GM18499 (cell line): Measurements from ENCODE around the gene CSAG1.
"Not testable (repeated sequence)": the region's sequence is repeated elsewhere in the genome, so short reads cannot be mapped to it uniquely, and the experiment has no call there.

Experiments
- ATAC-seq: cut with Tn5 transposase; IDR thresholded peaks from one replicate; pipeline ENCODE4 v1.9.1; 2021; ENCODE audit warnings: moderate number of reproducible peaks; ENCODE audit not compliant: insufficient read depth, unreplicated experiment

Gene CSAG1, protein sequence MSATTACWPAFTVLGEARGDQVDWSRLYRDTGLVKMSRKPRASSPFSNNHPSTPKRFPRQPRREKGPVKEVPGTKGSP

DNA sequence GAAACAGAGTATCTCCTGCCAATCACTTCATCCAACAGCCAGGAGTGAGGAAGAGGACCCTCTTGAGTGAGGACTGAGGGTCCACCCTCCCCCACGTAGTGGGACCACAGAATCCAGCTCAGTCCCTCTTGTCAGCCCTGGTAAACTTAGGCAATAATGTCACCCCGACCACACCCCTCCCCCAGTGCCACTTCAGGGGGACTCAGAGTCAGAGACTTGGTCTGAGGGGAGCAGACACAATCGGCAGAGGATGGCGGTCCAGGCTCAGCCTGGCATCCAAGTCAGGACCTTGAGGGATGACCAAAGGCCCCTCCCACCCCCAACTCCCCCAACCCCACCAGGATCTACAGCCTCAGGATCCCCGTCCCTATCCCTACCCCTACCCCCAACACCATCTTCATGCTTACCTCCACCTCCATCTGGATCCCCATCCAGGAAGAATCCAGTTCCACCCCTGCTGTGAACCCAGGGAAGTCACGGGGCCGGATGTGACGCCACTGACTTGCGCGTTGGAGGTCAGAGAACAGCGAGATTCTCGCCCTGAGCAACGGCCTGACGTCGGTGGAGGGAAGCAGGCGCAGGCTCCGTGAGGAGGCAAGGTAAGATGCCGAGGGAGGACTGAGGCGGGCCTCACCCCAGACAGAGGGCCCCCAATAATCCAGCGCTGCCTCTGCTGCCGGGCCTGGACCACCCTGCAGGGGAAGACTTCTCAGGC, at the start of gene CSAG1, which contains the start of gene MAGEA12:
Gene CSAG1, minus strand, starts transcription at position 461 of the 715 bp plus-strand sequence. CDS start 1,261 bp downstream, outside the sequence.
Gene MAGEA12, plus strand, starts transcription at position 497 of the 715 bp plus-strand sequence. CDS start 2,405 bp downstream, outside the sequence.
- ATAC-seq = no peak

DNA sequence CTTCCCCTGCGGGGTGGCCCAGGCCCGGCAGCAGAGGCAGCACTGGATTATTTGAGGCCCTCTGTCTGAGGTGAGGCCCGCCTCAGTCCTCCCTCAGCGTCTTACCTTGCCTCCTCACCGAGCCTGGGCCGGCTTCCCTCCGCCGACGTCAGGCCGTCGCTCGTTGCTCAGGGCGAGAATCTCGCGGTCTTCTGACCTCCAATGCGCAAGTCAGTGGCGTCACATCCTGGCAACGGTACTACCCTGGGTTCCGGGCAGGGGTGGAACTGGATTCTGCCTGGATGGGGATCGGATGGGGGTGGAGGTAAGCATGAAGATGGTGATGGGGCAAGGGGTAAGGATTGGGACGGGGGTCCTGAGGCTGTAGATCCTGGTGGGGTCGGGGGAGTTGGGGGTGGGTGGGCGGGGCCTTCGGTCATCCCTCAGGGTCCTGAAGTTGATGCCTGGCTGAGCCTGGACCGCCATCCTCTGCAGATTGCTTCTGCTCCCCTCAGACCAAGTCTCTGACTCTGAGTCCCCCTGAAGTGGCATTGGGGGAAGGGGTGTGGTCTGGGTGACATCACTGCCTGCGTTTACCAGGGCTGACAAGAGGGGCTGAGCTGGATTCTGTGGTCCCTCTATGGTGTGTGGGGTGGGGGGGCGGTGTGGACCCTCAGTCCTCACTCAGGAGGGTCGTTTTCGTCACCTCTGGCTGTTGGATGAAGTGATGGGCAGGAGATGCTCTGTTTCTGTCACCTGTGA, 36.2 kb upstream of the CSAG1 start, which contains the start of gene MAGEA6:
Gene MAGEA6, minus strand, starts transcription at position 141 of the 741 bp plus-strand sequence. CDS start 2,039 bp downstream, outside the sequence.
- ATAC-seq = not testable (repeated sequence)

DNA sequence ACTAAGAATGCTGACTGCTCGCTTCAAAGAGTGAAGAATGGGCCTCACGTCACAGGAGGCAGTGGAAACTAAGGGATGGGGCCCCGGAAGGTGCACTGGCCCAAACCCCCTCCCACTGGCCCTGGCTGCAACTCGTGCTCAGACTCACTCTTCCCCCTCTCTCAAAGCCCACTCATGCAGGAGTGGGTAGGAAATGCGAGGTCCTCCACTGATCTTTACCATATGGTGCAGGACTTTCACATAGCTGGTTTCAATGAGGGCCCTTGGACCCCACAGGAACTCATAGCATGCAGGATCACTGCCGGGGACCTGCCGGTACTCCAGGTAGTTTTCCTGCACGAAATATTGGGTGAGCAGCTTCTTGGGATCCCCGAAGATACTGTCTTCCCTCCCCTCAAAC, 33.0 kb upstream of the CSAG1 start:
- not testable (repeated sequence) for ATAC-seq

DNA sequence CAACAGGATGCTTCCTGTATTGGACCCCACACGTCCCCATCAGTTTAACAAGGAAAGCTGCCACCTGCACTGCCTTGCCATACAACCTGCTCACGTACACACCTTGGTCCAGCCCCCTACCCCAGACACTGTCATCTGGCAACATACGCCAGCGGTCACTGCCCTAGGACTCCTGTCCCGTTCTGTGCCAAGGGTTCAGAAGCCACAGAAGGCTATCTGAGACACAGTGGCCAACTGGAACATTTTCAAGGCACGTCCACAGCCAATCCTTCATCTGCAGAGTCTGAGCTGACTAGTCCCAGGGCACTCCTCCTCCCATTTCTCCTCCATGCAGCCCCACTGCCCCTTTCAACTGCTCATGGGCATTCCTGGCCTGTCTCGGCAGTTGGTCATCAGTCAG, 28.1 kb upstream of the CSAG1 start:
- ATAC-seq = not testable (repeated sequence)

DNA sequence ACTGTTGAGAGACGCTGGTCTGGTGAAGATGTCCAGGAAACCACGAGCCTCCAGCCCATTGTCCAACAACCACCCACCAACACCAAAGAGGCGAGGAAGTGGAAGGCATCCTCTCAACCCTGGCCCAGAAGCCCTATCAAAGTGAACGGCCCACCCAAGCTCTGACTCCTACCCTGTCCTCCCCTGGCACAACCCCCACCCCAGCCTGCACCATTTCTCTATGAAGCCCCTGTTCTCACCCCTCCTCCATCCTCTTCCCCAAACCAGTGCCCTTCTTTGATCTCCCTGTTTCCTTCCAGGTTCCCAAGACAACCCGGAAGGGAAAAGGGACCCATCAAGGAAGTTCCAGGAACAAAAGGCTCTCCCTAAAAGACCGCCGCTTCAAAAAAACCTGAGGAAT, 26.0 kb upstream of the CSAG1 start:
- ATAC-seq = not testable (repeated sequence)

DNA sequence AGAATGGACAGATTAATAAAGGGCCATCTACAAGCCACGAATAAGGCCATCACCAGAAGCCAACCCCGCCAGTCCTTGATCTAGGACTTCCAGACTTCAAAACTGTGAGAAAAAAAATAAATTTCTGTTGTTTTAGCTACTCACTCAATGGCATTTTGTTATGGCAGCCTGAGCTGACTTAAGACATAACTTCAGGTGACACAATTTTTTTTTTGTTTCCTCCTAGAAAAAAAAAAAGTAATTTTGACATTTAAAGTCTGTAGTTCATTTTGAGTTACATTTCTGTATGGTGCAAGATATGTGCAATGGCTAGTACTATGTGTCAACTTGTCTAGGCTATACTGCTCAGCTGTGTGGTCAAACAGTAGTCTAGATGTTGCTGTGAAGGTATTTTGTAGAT, 25.4 kb upstream of the CSAG1 start, which contains the start of gene CSAG3:
Gene CSAG3, plus strand, starts transcription at position 301 of the 400 bp plus-strand sequence.
- not testable (repeated sequence) for ATAC-seq

DNA sequence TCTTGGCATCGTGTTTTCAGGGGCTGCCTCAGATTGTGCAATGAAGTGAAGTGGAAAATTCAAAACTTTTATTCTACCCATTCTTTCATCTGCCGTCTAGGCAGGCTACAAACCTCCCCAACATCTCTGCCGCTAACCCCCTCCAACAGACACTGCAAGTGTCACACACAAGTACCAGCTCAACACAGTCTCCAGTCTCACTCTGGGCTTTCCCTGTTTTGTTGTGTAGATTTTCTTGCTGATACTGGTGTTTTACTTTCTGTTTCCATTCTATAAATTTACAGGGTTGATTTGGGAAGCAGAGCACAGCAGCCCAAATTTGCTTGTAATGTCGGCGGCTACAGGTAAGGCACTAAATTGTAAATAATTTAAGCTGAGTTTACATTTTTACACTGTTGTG, 21.4 kb upstream of the CSAG1 start:
- ATAC-seq = not testable (repeated sequence)

DNA sequence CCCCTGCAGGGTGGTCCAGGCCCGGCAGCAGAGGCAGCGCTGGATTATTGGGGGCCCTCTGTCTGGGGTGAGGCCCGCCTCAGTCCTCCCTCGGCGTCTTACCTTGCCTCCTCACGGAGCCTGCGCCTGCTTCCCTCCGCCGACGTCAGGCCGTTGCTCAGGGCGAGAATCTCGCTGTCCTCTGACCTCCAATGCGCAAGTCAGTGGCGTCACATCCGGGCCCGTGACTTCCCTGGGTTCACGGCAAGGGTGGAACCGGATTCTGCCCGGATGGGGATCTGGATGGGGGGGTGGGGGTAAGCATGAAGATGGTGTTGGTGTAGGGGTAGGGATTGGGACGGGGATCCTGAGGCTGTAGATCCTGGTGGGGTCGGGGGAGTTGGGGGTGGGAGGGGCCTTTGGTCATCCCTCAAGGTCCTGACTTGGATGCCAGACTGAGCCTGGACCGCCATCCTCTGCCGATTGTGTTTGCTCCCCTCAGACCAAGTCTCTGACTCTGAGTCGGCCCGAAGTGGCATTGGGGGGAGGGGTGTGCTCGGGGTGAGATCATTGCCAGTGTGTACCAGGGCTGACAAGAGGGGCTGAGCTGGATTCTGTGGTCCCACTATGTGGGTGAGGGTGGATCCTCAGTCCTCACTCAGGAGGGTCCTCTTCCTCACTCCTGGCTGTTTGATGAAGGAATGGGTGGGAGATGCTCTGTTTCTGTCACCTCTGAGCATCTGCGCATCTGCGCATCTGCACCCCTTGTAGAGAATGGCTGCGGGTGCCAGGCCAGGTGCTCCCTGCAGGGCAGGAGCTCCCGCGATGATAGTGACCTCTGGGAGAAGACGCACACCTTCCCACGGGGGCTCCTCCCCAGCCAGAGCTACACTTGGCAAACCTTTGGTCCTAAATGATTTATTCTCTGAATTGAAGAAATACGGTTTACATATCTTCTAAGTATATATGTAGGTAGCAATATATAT, 20.4 kb upstream of the CSAG1 start, which contains the start of gene MAGEA2:
Gene MAGEA2, minus strand, starts transcription at position 157 of the 965 bp plus-strand sequence. CDS start 2,479 bp downstream, outside the sequence.
- ATAC-seq = not testable (repeated sequence)

DNA sequence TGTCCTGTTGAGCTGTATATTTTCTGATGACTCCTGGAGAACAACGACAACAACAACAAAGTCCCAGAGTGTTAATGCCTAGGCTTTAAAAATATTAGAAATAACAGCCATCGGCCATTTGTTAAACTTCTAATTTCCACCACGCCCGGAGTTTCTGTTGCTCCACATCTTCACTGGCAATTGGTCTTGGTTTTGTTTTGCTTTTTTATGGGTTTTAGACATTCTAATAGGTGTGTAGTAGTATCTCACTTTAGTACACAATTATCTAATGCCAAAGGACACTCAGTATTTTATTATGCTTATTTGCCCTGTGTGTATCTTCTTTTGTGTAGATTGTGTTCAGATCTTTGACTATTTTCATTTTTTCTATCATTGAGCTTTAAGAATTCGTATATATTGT, 5.0 kb upstream of the CSAG1 start:
- no peak for ATAC-seq

DNA sequence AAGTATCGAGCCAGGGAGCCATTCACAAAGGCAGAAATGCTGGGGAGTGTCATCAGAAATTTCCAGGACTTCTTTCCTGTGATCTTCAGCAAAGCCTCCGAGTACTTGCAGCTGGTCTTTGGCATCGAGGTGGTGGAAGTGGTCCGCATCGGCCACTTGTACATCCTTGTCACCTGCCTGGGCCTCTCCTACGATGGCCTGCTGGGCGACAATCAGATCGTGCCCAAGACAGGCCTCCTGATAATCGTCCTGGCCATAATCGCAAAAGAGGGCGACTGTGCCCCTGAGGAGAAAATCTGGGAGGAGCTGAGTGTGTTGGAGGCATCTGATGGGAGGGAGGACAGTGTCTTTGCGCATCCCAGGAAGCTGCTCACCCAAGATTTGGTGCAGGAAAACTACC, 3.0 kb upstream of the CSAG1 start:
- not testable (repeated sequence) for ATAC-seq

DNA sequence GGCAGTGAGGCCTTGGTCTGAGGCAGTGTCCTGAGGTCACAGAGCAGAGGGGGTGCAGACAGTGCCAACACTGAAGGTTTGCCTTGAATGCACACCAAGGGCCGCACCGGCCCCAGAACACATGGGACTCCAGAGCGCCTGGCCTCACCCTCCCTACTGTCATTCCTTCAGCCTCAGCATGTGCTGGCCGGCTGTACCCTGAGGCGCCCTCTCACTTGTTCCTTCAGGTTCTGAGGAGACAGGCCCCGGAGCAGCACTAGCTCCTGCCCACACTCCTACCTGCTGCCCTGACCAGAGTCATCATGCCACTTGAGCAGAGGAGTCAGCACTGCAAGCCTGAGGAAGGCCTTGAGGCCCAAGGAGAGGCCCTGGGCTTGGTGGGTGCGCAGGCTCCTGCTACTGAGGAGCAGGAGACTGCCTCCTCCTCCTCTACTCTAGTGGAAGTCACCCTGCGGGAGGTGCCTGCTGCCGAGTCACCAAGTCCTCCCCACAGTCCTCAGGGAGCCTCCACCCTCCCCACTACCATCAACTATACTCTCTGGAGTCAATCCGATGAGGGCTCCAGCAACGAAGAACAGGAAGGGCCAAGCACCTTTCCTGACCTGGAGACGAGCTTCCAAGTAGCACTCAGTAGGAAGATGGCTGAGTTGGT, 2.5 kb upstream of the CSAG1 start:
- ATAC-seq = no peak

DNA sequence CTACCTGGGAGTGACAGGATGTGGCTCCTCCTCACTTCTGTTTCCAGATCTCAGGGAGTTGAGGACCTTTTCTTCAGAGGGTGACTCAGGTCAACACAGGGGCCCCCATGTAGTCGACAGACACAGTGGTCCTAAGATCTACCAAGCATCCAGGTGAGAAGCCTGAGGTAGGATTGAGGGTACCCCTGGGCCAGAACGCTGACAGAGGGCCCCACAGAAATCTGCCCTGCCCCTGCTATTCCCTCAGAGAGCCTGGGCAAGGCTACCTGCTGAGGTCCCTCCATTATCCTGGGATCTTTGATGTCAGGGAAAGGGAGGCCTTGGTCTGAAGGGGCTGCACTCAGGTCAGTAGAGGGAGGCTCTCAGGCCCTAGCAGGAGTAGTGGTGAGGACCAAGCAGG, 1.6 kb upstream of the CSAG1 start:
- ATAC-seq = no peak

DNA sequence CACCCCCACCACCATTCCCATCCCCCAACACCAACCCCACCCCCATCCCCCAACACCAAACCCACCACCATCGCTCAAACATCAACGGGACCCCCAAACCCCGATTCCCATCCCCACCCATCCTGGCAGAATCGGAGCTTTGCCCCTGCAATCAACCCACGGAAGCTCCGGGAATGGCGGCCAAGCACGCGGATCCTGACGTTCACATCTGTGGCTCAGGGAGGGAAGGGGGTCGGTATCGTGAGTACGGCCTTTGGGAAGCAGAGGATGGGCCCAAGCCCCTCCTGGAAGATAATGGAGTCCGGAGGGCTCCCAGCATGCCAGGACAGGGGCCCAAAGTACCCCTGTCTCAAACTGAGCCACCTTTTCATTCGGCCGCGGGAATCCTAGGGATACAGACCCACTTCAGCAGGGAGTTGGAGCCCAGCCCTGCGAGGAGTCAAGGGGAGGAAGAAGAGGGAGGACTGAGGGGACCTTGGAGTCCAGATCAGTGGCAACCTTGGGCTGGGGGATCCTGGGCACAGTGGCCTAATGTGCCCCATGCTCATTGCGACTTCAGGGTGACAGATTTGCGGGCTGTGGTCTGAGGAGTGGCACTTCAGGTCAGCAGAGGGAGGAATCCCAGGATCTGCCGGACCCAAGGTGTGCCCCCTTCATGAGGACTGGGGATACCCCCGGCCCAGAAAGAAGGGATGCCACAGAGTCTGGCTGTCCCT, 780 bp upstream of the CSAG1 start:
- ATAC-seq = not testable (repeated sequence)

DNA sequence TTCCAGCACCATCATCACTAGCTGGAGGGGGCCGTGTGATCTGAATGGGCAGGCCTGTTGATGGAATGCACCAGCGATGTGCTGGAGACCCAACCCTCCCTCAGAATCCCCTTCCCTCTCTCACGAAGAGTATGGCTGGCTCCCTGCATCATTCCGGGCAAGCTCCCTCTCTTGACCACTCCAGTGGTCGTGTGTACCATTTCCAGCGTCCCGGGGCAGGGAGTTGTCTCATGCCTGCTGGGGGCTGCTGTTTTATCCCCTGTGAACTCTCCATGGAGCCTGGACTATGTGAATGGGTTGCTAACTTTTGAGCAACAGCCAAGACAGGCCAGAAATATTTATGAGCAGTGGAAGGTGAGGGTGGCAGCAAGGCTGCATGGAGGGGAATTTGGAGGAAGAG, 8.1 kb downstream of the CSAG1 start:
- no peak for ATAC-seq

DNA sequence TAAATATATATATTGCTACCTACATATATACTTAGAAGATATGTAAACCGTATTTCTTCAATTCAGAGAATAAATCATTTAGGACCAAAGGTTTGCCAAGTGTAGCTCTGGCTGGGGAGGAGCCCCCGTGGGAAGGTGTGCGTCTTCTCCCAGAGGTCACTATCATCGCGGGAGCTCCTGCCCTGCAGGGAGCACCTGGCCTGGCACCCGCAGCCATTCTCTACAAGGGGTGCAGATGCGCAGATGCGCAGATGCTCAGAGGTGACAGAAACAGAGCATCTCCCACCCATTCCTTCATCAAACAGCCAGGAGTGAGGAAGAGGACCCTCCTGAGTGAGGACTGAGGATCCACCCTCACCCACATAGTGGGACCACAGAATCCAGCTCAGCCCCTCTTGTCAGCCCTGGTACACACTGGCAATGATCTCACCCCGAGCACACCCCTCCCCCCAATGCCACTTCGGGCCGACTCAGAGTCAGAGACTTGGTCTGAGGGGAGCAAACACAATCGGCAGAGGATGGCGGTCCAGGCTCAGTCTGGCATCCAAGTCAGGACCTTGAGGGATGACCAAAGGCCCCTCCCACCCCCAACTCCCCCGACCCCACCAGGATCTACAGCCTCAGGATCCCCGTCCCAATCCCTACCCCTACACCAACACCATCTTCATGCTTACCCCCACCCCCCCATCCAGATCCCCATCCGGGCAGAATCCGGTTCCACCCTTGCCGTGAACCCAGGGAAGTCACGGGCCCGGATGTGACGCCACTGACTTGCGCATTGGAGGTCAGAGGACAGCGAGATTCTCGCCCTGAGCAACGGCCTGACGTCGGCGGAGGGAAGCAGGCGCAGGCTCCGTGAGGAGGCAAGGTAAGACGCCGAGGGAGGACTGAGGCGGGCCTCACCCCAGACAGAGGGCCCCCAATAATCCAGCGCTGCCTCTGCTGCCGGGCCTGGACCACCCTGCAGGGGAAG, 19.4 kb downstream of the CSAG1 start, which contains the start of gene MAGEA2B:
Gene MAGEA2B, plus strand, starts transcription at position 814 of the 973 bp plus-strand sequence. CDS start 2,479 bp downstream, outside the sequence.
- not testable (repeated sequence) for ATAC-seq

DNA sequence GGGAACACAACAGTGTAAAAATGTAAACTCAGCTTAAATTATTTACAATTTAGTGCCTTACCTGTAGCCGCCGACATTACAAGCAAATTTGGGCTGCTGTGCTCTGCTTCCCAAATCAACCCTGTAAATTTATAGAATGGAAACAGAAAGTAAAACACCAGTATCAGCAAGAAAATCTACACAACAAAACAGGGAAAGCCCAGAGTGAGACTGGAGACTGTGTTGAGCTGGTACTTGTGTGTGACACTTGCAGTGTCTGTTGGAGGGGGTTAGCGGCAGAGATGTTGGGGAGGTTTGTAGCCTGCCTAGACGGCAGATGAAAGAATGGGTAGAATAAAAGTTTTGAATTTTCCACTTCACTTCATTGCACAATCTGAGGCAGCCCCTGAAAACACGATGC, 20.3 kb downstream of the CSAG1 start:
- not testable (repeated sequence) for ATAC-seq

DNA sequence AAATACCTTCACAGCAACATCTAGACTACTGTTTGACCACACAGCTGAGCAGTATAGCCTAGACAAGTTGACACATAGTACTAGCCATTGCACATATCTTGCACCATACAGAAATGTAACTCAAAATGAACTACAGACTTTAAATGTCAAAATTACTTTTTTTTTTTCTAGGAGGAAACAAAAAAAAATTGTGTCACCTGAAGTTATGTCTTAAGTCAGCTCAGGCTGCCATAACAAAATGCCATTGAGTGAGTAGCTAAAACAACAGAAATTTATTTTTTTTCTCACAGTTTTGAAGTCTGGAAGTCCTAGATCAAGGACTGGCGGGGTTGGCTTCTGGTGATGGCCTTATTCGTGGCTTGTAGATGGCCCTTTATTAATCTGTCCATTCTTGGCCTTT, 24.3 kb downstream of the CSAG1 start, which contains the start of gene CSAG2:
Gene CSAG2, minus strand, starts transcription at position 101 of the 400 bp plus-strand sequence. CDS start 161 bp downstream, outside the sequence.
- ATAC-seq = not testable (repeated sequence)
